RWPE1 (cell line): ENCODE results near the gene TMEM256.

Source experiments
- CTCF ChIA-PET: fragments of 350-600 bp; sonication (Branson Sonifier 250); formaldehyde crosslinking; extraction: SDS; loops from one replicate; lab custom pipeline; 2021; lab: Yijun Ruan, JAX
- POLR2A ChIA-PET: fragments of 400-600 bp; formaldehyde crosslinking; extraction: SDS; loops from one replicate; lab custom pipeline; 2020; ENCODE audit warnings: antibody characterized with exemption; ENCODE audit not compliant: low non-redundant PET; lab: Yijun Ruan, JAX
- DNase-seq: peaks from one replicate; pipeline ENCODE4 v3.0.0; 2012; ENCODE audit warnings: low spot score
- H3K27ac ChIP-seq: fragments of 450-650 bp; 2 replicates; pipeline ENCODE4 v1.5.1; 2017
- CTCF ChIP-seq: fragments of 450-650 bp; conservative IDR thresholded peaks from 2 replicates; pipeline ENCODE4 v1.5.1; 2017; ENCODE audit warnings: low read depth, mild to moderate bottlenecking

The TMEM256 gene

GRCh38 chr17:7411427-7411750 lies 7.5 kb upstream of the TMEM256 start:
- DNase-seq, result no peak
- no peak for TF ChIP-seq CTCF
- no peak overlapping the region for H3K27ac ChIP-seq
- ChIA-PET CTCF (no interaction called here), POLR2A (no interaction called here)

- ChIA-PET CTCF (interaction anchor here (0.6 kb wide), 1 partner anchor 149 kb away, joined by 3 read pairs; no protein-coding TSS in a partner anchor), POLR2A (no interaction called here)
- DNase-seq, result no peak
- TF ChIP-seq CTCF, result no peak
- no peak overlapping the region for H3K27ac ChIP-seq
These were observed 6.9 kb upstream of the TMEM256 start for GRCh38 chr17:7410634-7411426.

GRCh38 chr17:7409716-7410115 lies 5.8 kb upstream of the TMEM256 start:
- ChIA-PET POLR2A (no interaction called here), CTCF (no interaction called here)
- peak overlapping the region; percentile 26 for H3K27ac ChIP-seq
- no peak for DNase-seq
- no peak for TF ChIP-seq CTCF

- POLR2A ChIA-PET, result no interaction called here
- H3K27ac ChIP-seq, result peak overlapping the region; percentile 26
- TF ChIP-seq CTCF, result no peak
- DNase-seq, result no peak
- CTCF ChIA-PET, result no interaction called here
These were observed 5.0 kb upstream of the TMEM256 start for GRCh38 chr17:7408863-7409262.

GRCh38 chr17:7408252-7408727 lies 4.4 kb upstream of the TMEM256 start:
- CTCF ChIA-PET, result no interaction called here
- no peak overlapping the region for H3K27ac ChIP-seq
- DNase-seq, result no peak
- no peak for TF ChIP-seq CTCF
- POLR2A ChIA-PET, result no interaction called here

GRCh38 chr17:7407485-7408251 lies 3.8 kb upstream of the TMEM256 start, which contains the start of gene NLGN2:
TSS of gene NLGN2 (plus strand) at chr17:7407845. CDS start at chr17:7408256, 411 bp downstream.
- no peak for TF ChIP-seq CTCF
- POLR2A ChIA-PET, result no interaction called here
- CTCF ChIA-PET, result no interaction called here
- DNase-seq, result no peak
- peak within 1 kb of the TSS; percentile 34 for H3K27ac ChIP-seq
